Panc1 (cell line): Measurements from ENCODE around the gene FLOT2.

ENCODE experiments used
- CTCF ChIP-seq: fragments of 450-650 bp; IDR thresholded peaks from 2 replicates; pipeline ENCODE4 v1.5.1; 2017; ENCODE audit warnings: mild to moderate bottlenecking
- POLR2AphosphoS5 ChIP-seq: IDR thresholded peaks from 2 replicates; pipeline ENCODE4 v1.6.1; 2012; ENCODE audit warnings: mild to moderate bottlenecking, low read depth, low read length, moderate library complexity

GRCh38 chr17:28917465-28917864 lies 19.9 kb upstream of the FLOT2 start:
- TF ChIP-seq POLR2AphosphoS5, result no peak
- no peak for TF ChIP-seq CTCF
